ENCODE results near the gene CBR3. TPM values are rescaled to one million over a fixed set of nuclear protein-coding genes. Genes with fewer than 3 reads are reported as not detected.

The CBR3 gene
- total and polyA plus RNA-seq, 9 of the 15 experiments (the other 6 are each of a cell fraction or from before 2014, with no cell fraction given) = not detected

DNA sequence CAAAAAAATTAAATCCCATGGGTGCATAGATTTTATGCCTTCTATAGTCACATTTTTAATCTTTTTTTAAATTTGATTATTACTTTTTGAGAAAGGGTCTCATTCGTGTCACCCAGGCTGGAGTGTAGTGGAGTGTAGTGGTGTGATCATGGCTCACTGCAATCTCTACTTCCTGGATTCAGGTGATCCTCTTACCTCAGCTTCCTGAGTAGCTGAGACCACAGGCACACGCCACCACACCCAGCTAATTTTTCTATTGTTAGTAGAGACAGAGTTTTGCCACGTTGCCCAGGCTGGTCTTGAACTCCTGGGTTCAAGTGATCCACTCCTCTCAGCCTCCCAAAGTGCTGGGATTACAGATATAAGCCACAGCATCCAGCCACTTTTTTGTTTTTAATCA lies 10.4 kb downstream of the CBR3 start:
- no peak overlapping the region for H3K27ac ChIP-seq (ENCODE audit: extremely low read depth, low read depth, low read length)
- BruUV-seq (replicated peaks) = no TSS peak
- H3K4me3 ChIP-seq = no peak overlapping the region
- H3K79me2 ChIP-seq (ENCODE audit: control insufficient read depth, insufficient read depth, low read length) = no peaks in the 10 kb centered on the region
- in situ Hi-C loops (cut with MboI) (loop anchor here (5.0 to 10.0 kb wide), 2 partner anchors 187 to 780 kb away; no protein-coding TSS in a partner anchor), intact Hi-C loops (cut with micrococcal nuclease) (no loop called here)
- H2AFZ ChIP-seq (ENCODE audit: low read depth, low read length) = no peak overlapping the region
- H3K9me1 ChIP-seq (ENCODE audit: control insufficient read depth, insufficient read depth, low read length) = no peaks in the 10 kb centered on the region
- no peak for TF ChIP-seq MCM5 (IDR thresholded peaks at IDR 0.05; ENCODE audit: low read depth)
- TF ChIP-seq ZNF217 (CRISPR knock-in tag; IDR thresholded peaks at IDR 0.05) = no peak
- no peak for TF ChIP-seq ERF (CRISPR knock-in tag; IDR thresholded peaks at IDR 0.05)
- no peak for TF ChIP-seq ARID3A (IDR thresholded peaks at IDR 0.05; ENCODE audit: borderline replicate concordance, low read depth, low read length)
- TF ChIP-seq GTF2E2 (tag; IDR thresholded peaks at IDR 0.05) = no peak
- no peak for TF ChIP-seq ZNF124 (CRISPR knock-in tag; IDR thresholded peaks at IDR 0.05)
- no peak for TF ChIP-seq ZNF143 (CRISPR knock-in tag; IDR thresholded peaks at IDR 0.05)
- H3K36me3 ChIP-seq (ENCODE audit: control insufficient read depth, insufficient read depth, low read length) = no peaks in the 10 kb centered on the region
- FAIRE-seq = no peak
- H3K4me2 ChIP-seq (ENCODE audit: insufficient read depth, low read length) = no peak overlapping the region
- no peak for DNase-seq (ENCODE audit: extremely low read depth in 1 of 4, low spot score in 3 of 4)
- ATAC-seq = no peak
- CTCF ChIA-PET (ENCODE audit: low intra/inter-chr PET ratio) = interaction anchor here (0.5 kb wide), 1 partner anchor 183 kb away, joined by 3 read pairs; no protein-coding TSS in a partner anchor
- no peak overlapping the region for H3K9ac ChIP-seq (ENCODE audit: insufficient read depth in 1 of 2, low read depth in 2 of 2, low read length in 2 of 2)
- POLR2A ChIA-PET = no interaction called here
- 4% methylated on average over 3 of the region's 3 CpGs for WGBS (ENCODE audit: insufficient coverage, low coverage, missing lambda C conversion rate)
- no peaks in the 10 kb centered on the region for H4K20me1 ChIP-seq (replicated peaks; ENCODE audit: control insufficient read depth, insufficient read depth, low read length)
- H3K4me1 ChIP-seq (replicated peaks in 1 of 2; ENCODE audit: control insufficient read depth in 2 of 2, insufficient read depth in 2 of 2, low read length in 2 of 2) = peaks cover 0 to under 1% of the 10 kb centered on the region in 2 experiments; a peak in 3 of 5 replicates
- no peaks in the 10 kb centered on the region for H3K9me3 ChIP-seq (replicated peaks; ENCODE audit: control insufficient read depth, insufficient read depth, low read depth, low read length)
- H3K27me3 ChIP-seq (ENCODE audit: control insufficient read depth in 2 of 2, insufficient read depth in 2 of 2, low read length in 2 of 2) = peaks cover 2 to 21% of the 10 kb centered on the region in 2 experiments; a peak in 2 of 5 replicates

Measured in K562 (cell line).